Stimulated activated naive CD8-positive, alpha-beta T cell treated with anti-CD3 and anti-CD28 coated beads, Interleukin-15, Interleukin-2, amounts not matched to agents 100 U/mL and 50 U/mL, for 24 hours (primary cell): ENCODE data around the gene F7.
"Not testable (repeated sequence)": the region's sequence is repeated elsewhere in the genome, so short reads cannot be mapped to it uniquely, and the experiment has no call there.

Experiments used
- ATAC-seq: fragments of 150-1000 bp; cut with Tn5 transposase; one replicate; pipeline ENCODE4 v1.10.0; 2021
- DNase-seq: peaks from one replicate; pipeline ENCODE4 v3.0.0; 2021

The F7 gene

DNA sequence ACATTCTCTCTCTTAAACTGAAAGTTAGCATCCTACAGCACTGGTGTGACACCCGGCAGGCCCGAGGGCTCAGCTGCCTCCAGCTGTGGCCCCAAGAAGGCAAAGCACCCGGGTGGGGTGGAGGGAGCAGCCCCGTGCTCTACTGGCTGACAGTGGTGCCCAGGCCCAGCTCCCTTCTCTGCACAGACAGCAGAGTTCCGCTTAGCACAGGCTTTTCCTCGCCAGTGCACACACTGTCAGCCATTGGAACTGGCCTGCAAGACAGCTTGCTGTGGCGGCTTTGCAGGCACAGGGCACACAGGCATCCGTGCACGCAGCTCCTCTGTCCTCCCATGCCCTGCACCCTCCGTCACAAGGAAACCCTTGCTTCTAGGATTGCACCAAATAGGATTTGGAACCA is 3.3 kb upstream of the F7 start:
- ATAC-seq, DNase-seq: not testable (repeated sequence)

DNA sequence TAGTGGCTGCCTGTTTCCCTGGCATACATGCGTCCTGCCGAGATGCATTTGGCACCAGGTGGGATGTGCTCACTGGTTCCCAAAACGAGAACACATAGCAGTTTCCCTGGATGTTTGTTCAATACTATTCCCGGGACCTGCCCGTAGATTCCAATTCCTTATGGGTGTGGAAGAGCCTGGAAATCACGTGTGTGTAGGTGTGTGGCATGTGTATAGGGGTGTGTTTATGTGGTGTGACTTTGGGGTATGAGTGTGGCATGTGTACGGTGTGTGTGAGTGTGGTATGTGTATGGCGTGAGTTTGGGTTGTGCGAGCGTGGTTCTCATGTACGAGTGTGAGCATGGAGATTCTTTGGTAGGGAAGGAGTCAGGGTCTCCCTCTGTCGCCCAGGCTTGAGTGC is 2.9 kb upstream of the F7 start:
- DNase-seq (no peak), ATAC-seq (no peak)

DNA sequence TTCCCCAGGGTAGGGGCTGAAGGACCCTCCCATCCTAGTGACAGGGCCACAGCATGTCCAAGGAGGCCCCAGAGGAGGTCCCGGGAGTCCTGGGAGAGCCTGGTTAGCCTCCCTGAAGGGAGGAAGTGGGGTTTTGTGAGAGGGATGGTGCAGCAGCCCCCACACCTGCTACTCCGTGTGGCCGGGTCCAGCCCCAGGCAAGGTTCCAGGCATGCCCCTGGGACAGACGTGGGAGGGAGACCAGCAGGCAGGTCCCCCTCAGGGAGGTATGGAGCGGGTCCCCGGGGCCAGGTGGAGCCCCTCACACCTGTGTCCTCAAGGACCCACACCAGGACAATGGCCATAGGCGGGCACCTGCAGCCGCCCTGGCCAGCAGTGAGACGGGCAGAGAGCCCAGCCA is 1.9 kb upstream of the F7 start:
- DNase-seq = no peak
- ATAC-seq = no peak

DNA sequence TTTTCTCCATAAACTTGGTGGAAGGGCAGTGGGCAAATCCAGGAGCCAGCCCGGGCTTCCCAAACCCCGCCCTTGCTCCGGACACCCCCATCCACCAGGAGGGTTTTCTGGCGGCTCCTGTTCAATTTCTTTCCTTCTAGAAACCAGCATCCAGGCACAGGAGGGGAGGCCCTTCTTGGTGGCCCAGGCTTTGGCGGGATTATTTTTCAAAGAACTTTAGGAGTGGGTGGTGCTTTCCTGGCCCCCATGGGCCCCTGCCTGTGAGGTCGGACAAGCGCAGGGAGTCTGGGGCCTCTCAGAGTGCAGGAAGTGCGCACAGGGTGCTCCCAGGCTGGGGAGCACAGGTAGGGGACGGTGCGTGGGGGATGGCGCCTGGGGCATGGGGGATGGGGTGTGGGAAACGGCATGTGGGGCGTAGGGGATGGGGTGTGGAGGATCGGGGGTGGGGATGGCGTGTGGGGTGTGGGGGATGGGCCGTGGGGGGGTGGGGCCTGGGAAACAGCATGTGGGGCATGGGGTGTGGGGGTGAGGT is 396 bp downstream of the F7 start:
- ATAC-seq (no peak), DNase-seq (no peak)

DNA sequence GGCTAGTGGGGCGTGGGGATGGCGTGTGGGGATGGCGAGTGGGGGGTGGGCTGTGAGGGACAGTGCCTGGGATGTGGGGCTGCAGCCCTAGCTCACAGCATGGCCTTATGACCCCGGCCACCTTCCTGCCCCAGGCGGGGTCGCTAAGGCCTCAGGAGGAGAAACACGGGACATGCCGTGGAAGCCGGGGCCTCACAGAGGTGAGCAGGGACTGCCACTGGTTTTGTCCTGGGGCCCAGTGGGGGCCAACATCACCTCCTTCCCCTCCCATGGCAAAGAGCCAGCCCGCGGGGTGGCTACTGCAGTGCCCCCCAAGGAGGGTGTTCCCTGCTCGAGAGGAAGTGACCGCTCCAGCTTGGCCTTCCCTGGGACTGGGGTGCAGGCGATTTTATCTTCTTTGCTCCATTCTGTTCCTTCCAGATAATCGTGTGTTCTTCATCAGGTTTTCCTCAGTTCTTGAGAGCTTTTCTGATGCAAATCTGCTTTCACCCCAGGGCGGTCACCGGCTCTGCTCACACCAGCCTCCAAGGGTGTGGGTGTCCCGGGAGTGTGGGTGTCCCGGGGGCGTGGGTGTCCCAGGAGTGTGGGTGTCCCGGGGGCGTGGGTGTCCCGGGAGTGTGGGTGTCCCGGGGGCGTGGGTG is 1.2 kb downstream of the F7 start:
- ATAC-seq = no peak
- DNase-seq = no peak

DNA sequence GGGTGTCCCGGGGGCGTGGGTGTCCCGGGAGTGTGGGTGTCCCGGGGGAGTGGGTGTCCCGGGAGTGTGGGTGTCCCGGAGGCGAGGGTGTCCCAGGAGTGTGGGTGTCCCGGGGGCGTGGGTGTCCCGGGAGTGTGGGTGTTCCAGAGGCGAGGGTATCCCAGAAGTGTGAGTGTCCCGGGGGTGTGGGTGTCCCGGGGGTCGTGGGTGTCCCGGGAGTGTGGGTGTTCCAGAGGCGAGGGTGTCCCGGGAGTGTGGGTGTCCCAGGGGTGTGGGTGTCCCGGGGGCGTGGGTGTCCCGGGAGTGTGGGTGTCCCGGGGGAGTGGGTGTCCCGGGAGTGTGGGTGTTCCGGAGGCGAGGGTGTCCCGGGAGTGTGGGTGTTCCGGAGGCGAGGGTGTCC is 2.9 kb downstream of the F7 start:
- ATAC-seq, DNase-seq: not testable (repeated sequence)

DNA sequence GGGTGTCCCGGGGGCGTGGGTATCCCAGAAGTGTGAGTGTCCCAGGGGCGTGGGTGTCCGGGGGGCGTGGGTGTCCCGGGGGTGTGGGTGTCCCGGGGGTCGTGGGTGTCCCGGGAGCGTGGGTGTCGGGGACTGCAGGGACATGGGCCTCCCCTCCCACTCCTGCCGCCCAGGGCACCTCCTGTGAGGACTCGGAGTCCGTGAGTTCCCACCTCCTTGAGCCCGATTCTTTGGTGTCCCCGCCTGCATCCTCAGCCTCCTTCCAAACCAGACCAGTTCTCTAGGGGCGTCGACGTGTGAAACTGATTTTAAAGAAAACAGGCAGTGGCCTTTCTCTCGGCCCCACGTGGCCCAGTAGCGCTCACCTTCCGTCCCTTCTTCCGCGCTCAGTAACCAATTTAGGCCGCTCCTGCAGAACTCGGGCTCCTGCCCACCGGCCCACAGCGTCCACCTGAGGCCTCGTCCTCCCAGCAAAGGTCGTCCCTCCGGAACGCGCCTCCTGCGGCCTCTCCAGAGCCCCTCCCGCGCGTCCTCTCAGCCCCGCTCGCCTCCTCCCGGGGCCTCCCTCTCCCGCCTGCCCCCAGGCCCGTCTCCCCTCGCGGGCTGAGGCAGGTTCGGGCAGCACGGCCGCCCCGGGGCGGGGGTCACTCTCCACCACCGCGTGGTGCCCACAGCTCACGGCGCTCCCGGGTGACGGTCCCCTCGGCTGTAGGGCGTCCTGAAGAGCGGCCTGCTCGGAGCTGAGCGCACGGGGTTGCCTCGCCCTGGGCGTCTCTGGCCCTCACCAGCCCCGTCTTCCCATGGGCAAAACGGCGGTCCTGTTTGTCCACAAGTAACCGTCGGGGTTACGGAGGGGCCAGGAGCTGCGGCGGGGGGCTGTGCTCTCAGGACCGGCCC is 3.8 kb downstream of the F7 start:
- no peak for DNase-seq
- peak; percentile 16 for ATAC-seq

DNA sequence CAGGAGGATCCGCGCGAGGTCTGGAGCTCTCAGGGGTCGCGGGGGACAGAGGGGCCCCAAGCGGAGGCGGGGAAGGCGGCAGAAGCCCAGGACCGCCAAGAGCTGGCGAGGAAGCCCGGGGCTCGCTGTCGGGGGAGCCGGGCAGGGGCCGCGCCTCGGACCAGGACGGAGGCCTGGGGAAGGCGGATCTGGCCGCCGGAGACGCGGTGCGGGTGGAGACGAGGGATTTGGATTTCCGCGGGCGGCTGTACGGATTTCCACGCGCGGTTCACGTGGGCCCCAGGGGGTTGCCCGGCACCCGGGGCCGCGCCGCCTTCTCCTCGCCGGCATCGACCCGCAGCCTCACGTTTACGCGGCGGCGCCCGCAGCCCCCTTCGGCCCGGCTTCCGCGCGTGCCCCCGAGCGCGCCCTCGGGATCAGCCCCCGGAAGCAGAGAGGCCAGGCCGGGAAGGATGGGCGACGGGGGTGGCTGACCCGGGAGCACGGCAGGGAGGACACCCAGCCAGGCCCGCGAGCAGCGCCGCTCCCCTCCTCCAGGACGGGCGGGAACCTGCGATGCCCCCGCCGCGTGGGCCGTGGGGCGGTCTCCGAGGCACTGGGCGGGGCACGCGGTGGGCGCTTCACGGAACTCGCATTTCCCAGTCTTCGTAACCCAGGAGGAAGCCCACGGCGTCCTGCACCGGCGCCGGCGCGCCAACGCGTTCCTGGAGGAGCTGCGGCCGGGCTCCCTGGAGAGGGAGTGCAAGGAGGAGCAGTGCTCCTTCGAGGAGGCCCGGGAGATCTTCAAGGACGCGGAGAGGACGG is 4.7 kb downstream of the F7 start:
- peak; percentile 28 for DNase-seq
- ATAC-seq = no peak

DNA sequence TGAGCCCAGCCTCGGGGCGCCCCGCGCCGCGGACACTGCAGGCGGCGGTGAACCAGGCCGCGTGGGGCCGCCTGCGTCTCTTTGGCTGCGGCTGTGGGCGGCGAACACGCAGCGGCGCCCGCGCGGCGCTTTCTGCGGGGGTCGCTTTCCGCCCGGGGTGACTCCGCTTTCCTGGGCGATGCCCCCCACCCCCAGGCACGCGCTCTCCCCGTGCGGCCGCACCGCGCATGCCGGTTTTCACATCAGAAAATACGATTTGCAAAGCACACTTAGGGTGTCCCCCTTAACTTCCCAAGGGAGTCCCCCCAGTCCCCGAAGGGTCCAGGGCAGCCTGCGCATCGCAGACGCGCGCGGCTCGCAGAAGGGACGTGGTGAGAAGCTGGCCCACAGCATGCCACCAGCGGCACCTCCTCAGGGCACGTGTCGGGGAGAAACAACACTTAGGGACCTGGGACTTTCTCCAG is 5.3 kb downstream of the F7 start:
- peak; percentile 9 for DNase-seq
- no peak for ATAC-seq

DNA sequence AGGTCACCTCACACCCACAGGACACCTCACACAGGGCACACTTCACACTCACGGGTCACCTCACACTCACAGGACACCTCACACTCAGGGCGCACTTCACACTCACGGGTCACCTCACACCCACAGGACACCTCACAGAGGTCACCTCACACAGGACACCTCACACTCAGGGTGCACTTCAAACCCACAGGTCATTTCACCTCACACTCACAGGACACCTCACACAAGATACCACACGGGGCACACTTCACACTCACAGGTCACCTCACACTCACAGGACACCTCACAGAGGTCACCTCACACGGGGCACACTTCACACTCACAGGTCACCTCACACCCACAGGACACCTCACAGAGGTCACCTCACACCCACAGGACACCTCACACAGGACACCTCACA is 6.2 kb downstream of the F7 start:
- not testable (repeated sequence) for ATAC-seq, DNase-seq

DNA sequence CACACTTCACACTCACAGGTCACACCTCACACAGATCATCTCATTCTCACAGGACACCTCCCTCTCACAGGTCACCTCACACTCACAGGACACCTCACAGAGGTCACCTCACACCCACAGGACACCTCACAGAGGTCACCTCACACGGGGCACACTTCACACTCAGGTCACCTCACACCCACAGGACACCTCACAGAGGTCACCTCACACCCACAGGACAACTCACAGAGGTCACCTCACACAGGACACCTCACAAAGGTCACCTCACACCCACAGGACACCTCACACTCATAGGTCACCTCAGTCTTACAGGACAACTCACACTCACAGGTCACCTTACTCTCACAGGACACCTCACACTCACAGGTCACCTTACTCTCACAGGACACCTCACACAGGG is 6.9 kb downstream of the F7 start:
- not testable (repeated sequence) for ATAC-seq, DNase-seq

DNA sequence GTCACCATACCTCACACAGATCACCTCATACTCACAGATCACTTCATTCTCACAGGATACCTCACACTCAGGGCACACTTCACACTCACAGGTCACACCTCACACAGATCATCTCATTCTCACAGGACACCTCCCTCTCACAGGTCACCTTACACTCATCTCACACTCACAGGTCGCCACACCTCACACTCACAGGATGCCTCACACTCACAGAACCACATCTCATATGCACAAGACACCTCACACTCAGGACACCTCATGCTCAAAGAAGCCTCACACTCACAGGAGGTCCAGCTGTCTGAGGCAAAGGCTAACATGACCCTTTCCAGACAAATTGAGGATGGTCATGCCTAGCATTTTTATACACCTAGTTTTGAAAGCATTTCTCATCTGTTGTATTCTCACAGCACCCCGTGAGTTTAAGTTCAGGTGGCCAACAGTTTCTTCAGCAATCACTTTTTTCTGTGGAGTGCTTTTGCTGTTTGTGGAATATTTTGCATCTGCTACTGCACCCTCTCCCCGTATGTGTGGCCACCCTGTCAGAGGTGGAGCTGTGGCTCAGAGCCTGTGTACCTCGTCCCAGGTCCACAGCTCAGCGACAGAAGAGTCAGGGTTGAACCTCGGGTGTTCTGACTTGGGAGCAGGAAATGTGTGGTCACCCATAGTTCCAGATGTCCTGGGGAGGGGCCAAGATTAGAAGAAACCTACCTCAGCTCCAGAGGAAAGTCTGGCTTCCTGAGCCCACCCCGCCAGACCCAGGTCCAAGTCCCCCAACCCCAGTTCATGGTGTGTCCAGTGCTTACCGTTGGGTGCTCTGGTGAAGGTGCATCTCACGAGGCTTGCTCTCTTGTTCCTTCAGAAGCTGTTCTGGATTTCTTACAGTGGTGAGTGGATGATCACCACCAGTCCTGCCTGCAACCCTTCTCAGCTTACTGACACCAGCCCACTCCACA is 7.6 kb downstream of the F7 start:
- DNase-seq (no peak), ATAC-seq (no peak)

DNA sequence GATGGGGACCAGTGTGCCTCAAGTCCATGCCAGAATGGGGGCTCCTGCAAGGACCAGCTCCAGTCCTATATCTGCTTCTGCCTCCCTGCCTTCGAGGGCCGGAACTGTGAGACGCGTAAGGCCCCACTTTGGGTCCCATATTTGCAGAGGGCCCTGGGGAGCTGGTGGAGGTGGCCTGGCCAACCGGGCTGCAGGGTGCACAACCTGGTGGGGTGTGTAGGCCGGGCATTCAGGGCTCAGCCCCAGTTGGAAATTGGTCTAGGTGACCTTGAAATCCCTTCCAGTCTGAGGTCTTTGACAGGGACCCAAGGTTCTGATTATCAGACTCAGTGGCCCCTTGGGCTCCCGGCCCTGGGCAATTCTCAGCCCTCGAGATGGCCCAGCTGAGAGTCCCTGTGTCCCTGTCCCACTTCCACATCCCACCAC is 8.3 kb downstream of the F7 start:
- DNase-seq (peak; percentile 1), ATAC-seq (no peak)

DNA sequence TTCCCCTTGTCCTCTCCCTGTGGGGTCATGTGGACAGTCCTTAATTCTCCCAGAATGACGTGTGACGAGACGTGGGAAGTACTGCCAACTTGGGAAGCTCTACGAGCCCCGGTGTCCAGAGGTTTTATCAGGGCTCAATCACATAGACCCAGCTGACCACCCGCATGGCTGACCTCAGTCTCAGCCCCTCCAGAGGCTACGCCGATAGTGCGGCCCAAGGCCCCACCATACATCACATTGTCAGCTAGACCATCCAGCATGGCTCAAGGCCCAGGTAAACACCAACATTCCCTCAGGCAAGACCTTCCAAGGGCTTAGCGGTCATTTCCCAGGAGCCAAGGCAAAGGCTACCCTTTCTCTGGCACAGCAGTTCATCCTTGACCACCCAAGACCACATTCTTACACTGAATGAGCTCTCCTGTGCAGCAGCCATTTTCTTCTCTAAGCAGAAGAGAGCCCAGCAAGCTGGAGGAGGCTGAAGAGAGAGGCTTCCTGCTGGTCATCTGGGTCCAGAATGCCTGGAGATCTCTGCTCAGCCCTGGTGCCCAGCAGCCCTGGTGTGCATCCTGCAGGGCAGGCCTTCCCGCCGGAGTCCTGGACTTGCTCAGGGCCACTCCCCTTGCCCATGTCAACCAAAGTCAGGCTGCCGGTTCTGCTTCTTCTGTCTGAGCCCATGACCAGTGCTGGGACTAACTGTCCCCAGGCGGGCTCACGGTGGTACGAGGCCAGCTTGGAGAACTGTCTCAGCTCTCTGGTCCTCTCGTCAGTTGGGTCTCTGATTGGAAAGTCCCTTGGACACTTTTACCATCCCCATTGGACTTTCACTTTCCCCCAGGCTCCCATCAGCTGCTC is 9.1 kb downstream of the F7 start:
- no peak for DNase-seq
- no peak for ATAC-seq

DNA sequence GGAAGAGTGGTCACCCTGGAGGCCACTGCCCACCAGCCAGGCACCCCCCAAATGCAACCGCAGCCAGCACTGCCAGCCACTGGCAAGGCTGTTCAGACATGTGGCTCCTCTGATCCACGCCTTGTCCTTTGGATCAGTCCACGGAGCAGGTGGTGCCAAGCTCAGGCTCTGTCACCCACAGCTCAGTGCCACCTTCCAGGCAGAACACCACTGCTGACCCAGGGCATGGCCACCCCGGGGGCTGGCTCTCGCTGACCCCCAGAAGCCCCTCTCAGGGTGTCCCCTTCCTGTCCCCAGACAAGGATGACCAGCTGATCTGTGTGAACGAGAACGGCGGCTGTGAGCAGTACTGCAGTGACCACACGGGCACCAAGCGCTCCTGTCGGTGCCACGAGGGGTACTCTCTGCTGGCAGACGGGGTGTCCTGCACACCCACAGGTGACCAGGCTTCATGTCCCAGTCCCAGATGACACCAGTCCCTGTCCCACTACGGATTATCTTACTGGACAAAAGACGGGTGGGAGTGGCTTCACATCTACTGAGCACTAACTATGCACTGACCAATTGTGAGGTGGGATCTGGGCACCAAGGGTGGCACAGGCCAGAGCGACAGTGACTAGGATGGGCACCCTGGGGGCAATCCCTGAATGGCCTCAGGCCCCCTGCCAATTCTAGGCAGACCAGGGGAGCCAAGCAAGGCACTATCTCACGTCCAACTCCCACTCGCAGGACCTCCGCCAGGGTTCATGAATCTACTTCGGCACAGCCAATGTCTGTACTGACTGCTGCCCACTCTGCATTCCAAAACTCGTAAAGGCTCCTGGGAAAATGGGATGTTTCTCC is 10.0 kb downstream of the F7 start:
- ATAC-seq (no peak), DNase-seq (peak; percentile 1)

DNA sequence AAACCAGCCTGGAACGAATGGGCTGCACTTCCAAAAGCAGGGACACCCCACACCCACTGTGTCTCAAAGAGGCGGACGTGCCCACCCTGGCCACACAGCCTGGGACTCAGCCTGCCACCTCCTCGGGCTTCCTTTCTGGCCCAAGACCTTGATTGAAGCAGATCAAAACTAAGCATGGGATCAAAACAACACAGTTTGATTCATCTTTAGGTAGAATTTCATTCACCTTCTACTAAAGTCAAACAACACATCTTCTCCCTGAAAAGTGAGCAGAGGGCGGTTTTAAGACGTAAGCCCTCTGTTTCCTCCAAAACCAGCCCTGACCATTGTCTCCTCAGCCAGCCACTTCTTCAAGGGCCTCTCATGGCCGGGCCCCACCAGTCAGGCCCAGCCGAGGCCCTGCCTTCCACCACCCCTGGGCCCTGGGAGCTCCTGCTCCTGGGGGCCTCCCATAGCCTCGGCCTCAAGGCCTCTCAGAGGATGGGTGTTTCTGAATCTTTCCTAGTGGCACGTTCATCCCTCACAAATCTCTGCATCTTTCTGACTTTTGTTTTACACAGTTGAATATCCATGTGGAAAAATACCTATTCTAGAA is 10.7 kb downstream of the F7 start:
- no peak for ATAC-seq
- DNase-seq = peak; percentile 1

DNA sequence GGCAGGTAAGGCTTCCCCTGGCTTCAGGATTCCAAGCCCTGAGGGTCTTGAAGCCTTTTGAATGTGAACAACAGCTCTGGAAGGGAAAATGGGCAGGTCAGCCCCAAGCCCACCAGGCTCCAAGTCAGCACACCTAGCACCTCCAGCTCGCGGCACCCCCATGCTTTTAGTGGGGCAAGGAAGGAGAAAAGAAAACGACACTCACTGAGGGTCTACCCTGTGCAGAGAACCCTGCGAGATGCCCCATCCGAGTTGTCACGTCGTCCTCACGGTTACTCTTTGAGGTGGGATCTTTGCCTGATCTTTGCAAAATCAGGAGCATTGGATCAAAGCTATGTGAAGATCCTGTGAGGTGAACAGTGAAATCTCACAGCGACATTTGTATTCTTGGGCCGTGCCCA is 11.3 kb downstream of the F7 start:
- ATAC-seq (no peak), DNase-seq (peak; percentile 1)

DNA sequence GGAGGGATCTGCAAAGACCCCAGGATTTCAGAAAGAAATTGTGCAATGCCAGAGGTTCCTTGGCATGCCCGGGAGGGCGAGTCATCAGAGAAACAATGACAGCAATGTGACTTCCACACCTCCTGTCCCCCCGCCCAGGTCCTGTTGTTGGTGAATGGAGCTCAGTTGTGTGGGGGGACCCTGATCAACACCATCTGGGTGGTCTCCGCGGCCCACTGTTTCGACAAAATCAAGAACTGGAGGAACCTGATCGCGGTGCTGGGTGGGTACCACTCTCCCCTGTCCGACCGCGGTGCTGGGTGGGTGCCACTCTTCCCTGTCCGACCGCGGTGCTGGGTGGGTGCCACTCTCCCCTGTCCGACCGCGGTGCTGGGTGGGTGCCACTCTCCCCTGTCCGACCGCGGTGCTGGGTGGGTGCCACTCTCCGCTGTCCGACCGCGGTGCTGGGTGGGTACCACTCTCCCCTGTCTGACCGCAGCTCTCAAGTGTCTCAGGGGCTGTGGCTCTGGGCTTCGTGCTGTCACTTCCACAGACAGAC is 11.8 kb downstream of the F7 start:
- no peak for ATAC-seq
- DNase-seq = no peak

DNA sequence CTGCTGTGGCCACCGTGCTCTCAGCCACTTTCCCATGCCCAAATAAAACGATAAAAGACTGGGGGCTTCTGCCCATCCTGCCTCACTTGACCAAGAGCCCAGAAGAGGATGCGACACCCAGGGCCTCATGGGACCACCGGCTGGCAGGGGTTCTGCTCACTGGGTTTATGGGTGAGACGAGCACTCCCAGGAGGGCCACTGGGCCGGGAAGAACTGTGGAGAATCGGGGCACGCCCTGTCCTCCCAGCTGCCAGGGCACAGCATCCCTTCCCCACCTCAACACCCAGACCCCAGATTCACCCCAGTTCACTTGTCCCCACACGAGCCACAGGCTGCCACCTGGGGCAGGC is 12.3 kb downstream of the F7 start:
- no peak for ATAC-seq
- no peak for DNase-seq
